Stimulated activated CD4-positive, alpha-beta T cell treated with anti-CD3 and anti-CD28 coated beads, Interleukin-4, amount 100 ng/mL, for 48 hours (primary cell): ENCODE data around the gene PLEKHG5.

Source experiments
- DNase-seq, 2 donors: peaks; one replicate each; pipeline ENCODE4 v3.0.0-alpha.2; 2020; ENCODE audit warnings: low read depth in 2 of 2

The PLEKHG5 gene

DNA sequence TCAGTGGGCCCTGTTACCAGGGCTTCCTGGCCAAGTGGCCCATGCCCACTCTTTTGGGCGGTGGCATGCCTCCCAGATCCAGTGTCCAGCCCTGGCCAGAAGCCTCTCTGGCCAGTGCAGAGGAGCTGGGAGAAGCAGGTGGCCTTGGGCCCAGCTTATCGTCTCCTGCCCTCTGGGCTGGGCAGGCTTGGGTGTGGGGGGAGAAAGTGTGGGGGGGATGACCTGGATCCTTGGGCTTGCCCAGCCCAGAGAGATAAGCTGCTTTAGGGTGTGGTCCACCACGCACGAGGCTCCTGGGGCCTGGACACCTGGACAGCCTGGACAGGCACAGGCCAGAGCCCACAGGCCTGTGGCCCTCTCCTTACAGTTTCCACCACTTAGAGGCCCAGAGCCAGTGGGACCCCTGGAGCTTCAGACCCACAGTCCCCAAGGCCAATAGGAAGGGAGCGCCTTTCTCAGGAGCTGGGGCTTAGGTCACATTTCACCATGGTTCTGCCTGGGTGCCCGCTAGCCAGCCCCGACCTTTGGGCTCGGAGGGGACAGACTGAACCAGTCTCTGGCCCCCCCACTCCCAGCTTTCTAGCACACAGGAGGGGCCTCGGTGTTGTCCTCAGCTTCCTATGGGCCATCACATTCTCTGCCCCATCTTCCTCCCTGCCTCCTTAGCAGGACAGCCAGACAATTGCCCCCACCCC is 65.0 kb downstream of the PLEKHG5 start:
- DNase-seq, result no peak

DNA sequence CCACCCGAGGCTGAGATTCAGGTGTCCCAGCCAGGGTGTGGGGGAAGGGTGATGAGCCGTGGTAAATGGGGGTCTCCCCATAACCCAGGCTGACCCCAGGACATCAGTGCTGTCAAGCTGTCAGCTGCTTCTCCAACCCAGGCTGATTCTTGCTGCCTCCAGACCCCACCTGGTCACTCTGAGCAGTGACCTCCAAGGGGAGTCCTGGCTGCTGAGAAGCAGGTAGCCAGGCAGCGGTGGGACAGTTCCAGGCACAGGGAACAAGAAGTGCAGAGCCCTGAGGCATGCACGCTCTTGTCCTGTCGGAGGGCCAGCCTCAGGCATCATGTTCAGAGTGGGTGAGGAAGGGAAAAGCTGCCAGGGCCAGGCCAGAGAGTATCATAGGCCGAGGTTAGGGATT is 65.8 kb downstream of the PLEKHG5 start:
- DNase-seq, result no peak

DNA sequence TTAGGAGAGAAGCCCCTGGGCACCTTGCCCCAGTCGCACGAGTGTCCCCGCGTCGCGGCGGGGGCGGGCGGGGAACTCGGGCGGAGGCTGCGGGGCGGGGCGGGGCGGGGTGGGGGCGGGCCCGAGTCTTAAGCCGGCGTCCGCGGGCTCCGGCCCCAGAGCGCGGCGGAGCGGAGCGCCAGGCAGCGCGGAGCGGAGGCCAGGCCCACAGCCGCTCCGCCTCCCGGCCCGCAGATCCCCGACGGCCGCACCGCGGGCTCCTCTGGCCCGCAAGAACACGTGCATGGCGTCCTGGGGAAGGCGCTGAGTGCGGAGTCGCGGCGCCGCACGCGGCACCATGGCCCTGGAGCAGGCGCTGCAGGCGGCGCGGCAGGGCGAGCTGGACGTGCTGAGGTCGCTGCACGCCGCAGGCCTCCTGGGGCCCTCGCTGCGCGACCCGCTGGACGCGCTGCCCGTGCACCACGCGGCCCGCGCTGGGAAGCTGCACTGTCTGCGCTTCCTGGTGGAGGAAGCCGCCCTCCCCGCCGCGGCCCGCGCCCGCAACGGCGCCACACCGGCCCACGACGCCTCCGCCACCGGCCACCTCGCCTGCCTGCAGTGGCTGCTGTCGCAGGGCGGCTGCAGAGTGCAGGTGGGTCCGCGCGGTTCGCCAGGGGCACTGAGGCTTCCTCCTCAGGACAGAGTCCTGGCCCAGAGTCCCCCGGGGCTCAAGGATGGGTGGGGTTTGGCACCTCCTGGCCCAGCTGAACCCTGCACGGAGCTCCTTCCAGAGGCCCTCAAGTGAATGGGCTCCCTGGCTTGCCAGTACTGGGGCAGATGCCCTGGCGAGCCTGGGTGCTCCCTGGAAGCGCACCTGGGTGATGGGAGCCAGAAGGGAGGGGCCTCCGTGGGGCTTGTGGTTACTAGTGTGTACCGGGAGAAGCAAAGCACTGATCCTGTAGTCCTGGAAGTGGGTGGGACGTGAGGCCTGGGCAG is 66.6 kb downstream of the PLEKHG5 start, which contains the start of gene ESPN:
Gene ESPN (plus strand): TSS at position 158 of the 975 bp plus-strand sequence. CDS start 180 bp downstream, at position 338.
- no peak for DNase-seq

DNA sequence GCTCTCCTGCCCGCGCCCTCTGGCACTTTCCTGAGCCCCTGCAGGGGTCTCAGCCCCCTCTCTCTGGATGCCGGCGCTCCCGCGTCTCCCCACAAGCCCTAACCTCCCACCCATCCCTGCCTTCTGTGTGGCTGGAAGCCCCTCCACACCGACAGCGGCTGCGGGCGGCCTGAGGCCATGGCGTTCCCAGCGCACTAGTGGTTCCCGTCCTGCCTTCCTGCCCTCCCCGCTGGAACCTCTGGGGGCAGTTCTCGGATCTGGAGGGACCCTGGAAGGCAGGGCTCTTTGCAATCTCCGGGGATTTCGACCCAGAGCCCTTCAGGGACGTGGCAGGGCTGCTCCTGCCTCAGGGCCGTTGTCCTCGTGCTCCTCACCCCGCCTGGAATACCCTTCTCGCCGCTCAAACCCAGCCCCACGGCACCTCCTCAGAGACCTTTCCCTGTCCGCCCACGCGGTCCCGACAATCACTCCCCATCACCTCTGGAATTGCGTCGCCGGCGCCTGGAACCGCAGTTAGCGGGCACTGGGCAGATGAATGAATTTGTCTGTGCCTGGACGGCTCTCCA is 67.4 kb downstream of the PLEKHG5 start:
- DNase-seq, result no peak

DNA sequence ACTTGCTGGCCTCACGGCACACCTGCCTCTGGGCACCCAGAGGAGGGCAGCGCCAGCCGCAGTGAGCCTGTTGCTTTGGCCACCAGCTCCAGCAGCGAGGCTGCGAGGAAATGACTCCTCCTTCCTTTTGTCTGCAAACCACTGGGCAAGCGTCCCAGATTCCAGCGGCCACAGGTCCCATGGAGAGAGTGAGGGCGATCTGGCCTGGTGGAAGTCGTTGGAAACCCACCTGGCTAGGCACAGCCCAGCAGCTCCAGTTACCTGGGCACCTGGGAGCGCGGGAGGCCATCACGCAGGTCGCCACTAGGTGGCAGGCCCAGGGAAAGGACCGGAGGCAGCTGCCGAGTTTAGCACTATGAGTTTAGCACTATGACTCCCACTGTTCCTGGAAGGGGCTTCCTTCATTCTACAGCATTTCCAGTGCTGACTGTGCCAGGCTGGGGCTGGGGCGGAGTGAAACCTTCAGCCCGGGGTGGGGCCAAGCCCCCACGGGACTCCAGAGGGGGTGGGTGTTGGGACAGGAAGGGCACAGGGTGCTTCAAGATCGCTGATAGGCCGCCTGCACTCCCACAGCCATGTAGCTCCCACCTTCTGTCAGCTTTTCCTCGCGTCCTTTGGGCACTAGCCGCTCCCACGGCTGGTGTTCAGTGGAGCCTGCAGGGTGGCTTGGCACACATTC is 68.0 kb downstream of the PLEKHG5 start:
- peak; percentile 66 to 69 for DNase-seq

DNA sequence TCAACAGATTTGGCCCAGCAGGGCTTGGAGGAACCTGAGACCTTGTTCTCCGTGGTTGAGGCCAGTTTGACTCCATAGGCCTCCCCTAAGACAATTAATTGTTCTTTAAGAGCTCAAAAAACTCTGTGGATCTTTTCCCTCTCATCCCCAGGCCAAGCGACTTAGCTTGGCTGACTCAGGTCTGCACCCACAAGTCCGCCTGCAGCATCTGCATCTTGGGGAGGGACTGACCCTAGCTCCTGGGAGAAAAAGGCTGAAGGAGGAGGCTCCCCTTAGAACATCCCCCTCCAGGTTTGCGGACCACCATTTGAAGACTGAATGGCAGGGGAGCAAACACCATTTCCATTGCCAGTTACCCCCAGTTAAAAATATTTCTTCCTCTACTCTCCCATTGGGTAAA is 70.2 kb downstream of the PLEKHG5 start:
- no peak for DNase-seq

DNA sequence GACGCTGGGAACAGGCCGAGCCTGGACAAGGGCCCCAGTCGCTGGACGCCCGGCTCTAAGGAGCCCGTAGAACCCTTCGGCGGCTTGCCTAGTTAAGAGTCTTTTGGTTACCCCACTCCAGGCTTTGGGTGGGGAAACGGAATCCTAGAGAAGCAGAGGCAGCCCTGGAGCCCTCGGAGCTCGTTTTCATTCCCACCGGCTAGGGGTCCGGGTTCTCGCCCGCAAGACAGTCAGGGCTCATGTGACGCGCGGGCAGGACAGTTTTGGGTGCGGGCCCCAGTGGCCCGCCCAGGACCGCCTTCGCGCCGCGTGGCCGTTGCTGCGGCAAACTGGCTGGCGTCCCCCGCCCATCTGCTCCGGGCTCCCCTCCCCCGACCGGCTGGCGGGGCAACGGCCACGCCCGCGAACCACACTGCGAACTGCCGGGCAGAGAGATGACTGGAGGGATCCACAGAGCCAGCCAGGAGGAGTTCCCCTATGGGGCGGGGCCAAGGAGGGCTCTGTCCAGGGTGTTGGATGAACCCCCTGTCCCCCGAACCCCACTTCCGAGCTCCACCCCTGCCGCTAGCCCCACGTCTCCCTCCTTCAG is 70.9 kb downstream of the PLEKHG5 start:
- DNase-seq, result no peak

DNA sequence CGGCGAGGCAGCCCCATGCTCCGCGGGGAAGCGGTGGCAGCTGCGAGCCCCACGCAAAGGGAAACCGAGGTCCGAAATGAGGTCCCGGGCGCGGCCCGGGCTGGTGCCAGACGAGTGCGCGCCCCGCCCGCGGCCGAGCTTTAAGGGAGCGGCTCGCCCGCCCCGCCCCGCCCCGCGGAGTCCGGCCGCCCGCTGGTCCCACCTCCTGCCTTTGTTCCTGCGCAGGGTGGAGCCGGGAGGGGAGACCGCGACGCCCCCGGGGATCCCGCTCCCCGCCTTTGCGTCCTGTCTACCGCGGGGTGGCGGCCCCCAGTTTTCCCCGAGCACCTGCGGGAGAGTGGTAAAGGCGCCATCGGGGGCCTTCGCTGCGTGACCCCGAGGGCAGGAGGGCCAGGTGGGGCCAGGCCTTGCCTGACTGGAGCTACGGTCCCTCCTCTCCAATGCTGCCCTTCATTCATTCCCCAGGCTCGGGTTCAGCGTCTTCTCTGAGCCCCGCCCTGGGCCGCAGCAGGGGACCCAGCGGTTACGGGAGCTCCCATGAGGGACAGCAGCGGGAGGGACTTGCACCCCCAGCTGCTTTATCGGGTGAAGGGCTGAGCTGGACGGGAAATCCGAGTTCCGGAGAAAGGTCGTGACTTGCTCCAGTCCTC is 71.5 kb downstream of the PLEKHG5 start, which contains the start of gene HES2:
Gene HES2 (minus strand): TSS at position 116 of the 650 bp plus-strand sequence. CDS start 99 bp downstream, at position 17.
- no peak for DNase-seq

DNA sequence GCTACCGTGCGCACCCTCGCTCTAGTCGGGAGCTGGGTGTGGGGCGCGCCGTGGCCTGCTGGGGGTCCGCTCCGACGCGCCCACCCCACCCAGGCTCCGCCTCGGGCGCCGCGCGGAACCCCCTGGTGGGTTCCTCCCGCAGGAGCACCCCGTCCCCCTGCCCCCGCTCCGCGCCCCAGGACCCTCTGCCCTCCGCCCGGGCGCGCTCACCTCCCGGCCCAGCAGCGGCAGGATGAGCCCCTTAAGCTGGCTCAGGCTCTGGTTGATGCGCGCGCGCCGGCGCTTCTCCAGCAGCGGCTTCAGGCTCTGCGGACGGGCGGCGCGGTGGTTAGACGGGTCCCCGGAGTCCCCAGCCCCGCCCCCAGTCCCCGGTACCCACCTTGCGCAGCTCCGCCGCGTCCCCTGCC is 72.1 kb downstream of the PLEKHG5 start:
- no peak for DNase-seq

DNA sequence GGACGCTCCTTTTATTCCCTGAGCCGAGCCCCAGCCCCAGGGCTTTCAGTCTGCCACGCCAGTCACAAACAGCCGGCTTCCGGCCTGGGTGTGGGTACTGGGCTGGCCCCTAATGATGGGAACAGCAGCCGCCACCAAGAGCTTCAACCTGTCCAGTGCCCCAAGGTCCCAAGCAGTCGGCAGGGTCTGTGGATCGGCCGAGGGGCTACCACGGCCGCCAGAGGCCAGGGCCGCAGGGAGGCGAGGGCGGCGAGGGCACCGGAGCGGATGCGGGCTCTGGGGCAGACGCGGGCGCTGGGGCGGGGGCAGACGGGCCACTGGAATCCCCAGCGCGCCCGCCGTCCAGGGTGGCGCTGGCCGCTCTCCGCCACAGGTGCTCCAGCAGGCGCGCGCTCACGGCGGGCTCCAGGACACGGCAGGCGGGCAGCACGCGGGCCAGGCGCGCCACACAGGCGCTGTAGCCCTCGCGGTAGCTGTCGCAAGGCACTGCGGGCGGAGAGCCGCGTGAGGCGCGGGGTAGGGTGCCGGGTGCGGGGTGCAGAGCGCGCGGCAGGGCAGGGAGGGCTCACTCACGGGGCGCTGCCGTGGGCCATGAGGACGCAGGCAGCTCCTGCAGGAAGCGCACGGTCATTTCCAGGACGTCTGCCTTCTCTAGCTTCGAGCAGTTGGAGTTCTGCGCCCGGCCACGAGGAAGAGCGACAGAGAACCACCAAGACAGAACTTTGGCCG is 72.6 kb downstream of the PLEKHG5 start:
- DNase-seq, result no peak

DNA sequence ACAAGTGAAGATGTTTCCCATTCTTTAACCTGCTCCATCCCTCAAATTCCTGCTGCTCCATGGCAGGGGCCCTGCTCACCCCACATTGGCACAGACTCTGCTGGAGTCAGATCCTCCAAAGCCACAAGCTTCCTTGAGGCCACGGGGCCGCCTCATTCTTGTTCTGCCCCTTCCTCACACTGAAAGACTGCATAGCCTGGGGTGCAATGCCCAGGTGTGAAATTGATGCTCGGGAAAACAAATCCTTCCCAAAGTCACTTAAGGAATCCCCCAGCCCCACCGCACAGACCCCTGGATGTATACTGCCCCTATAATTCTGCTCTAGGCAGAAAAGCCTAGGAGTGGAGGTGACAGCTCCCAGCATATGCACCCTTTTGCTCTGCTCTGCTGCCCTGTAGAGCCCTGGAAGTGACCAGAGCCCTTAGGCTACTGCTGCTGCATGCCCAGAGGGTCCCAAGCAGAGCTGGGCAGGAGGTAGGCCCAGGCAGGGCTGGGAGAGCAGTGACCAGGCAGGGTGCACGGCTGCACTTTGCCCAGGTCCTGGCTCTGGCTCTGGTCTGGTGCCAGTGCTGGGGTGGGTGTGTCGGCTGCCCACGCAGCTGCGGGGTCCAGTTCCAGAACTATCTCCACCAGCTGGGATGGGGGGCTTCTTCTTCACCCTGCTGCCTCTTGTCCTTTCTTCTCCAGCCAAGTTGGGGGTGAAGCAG is 73.4 kb downstream of the PLEKHG5 start:
- DNase-seq, result no peak
